Thyroid gland (tissue), 4 donors: ENCODE data around the gene GPM6B.

Source experiments
- CTCF ChIP-seq, 6 experiments: fragments of 200-600 bp in 3 of 6; fragments of 450-650 bp in 3 of 6; sonication (generic) in 3 of 6; IDR thresholded peaks; one replicate each; pipeline ENCODE4 v1.5.1; 2016 to 2019; ENCODE audit warnings: antibody characterized with exemption in 6 of 6, mild to moderate bottlenecking in 2 of 6, inconsistent platforms in 1 of 6, moderate library complexity in 1 of 6
- POLR2A ChIP-seq, 2 donors: fragments of 450-650 bp; IDR thresholded peaks; one replicate each; pipeline ENCODE4 v1.6.1; 2017; ENCODE audit warnings: antibody characterized with exemption in 2 of 2, mild to moderate bottlenecking in 2 of 2, moderate library complexity in 1 of 2

GRCh38 chrX:13747836-13748235 is 69.1 kb downstream of the GPM6B start:
- TF ChIP-seq POLR2A (IDR thresholded peaks at IDR 0.05), result no peak
- peak in 2 of 6 experiments; percentile 12 to 28 for TF ChIP-seq CTCF (IDR thresholded peaks at IDR 0.05)
